ENCODE data around the gene LHFPL3. TPM values are rescaled to one million over a fixed set of nuclear protein-coding genes. Genes with fewer than 3 reads are reported as not detected.

Gene LHFPL3
- total and polyA plus RNA-seq, 2 experiments from 2014 or later, result 0.24 TPM; not detected in 1

- Histone ChIP-seq H3K4me1 (ENCODE audit: insufficient read depth) (no peaks in the 10 kb centered on the region), H3K79me2 (replicated peaks; ENCODE audit: insufficient read depth) (no peaks in the 10 kb centered on the region), H3K36me3 (ENCODE audit: insufficient read depth) (no peaks in the 10 kb centered on the region), H3K4me3 (no peak overlapping the region), H2AFZ (no peak overlapping the region), H4K20me1 (replicated peaks; ENCODE audit: insufficient read depth) (no peaks in the 10 kb centered on the region), H3K9me2 (ENCODE audit: insufficient read depth) (no peaks in the 10 kb centered on the region), H3K4me2 (no peak overlapping the region), H3K27me3 (ENCODE audit: insufficient read depth) (no peaks in the 10 kb centered on the region), H3F3A (replicated peaks; ENCODE audit: low read depth) (no peaks in the 10 kb centered on the region), H3K27ac (ENCODE audit: low read depth) (no peak overlapping the region)
- H3K36me3 Mint-ChIP-seq (ENCODE audit: low read depth), result no peaks in the 10 kb centered on the region
- H3K4me1 Mint-ChIP-seq, result no peaks in the 10 kb centered on the region
- no peak overlapping the region for H3K27ac Mint-ChIP-seq
- DNase-seq (ENCODE audit: low spot score) (no peak), ATAC-seq (no peak)
- no peaks in the 10 kb centered on the region for H3K27me3 Mint-ChIP-seq (ENCODE audit: insufficient read depth, low read depth, poor library complexity)
- H3K9me3 Mint-ChIP-seq, result no peaks in the 10 kb centered on the region
- no peak for TF ChIP-seq NANOG (IDR thresholded peaks at IDR 0.05; ENCODE audit: borderline replicate concordance)
- no peak for TF ChIP-seq ZNF462 (CRISPR knock-in tag; IDR thresholded peaks at IDR 0.05)
- no peak for TF ChIP-seq REST (IDR thresholded peaks at IDR 0.05; ENCODE audit: unreplicated experiment)
- TF ChIP-seq EZH2phosphoT487 (IDR thresholded peaks at IDR 0.05; ENCODE audit: unreplicated experiment), result no peak
- TF ChIP-seq ZNF331 (CRISPR knock-in tag; IDR thresholded peaks at IDR 0.05; ENCODE audit: low read depth), result no peak
- no peak for TF ChIP-seq POLR2AphosphoS5 (IDR thresholded peaks at IDR 0.05; ENCODE audit: low read depth)
- no peak for TF ChIP-seq ETS1 (IDR thresholded peaks at IDR 0.05)
- no peak for TF ChIP-seq STAT1 (IDR thresholded peaks at IDR 0.05; ENCODE audit: unreplicated experiment)
- no peak for TF ChIP-seq EZH2 (IDR thresholded peaks at IDR 0.05; ENCODE audit: low read depth, unreplicated experiment)
- TF ChIP-seq ZNF114 (CRISPR knock-in tag; IDR thresholded peaks at IDR 0.05), result no peak
- TF ChIP-seq CREB1 (CRISPR knock-in tag; IDR thresholded peaks at IDR 0.05; ENCODE audit: low read depth), result no peak
- no peak for TF ChIP-seq JUNB (IDR thresholded peaks at IDR 0.05; ENCODE audit: unreplicated experiment)
- H3K4me3 Mint-ChIP-seq, result no peak overlapping the region
Observed at GRCh38 chr7:104906032-104906431, 577.6 kb downstream of the LHFPL3 start.
